ENCODE results near the gene SPOCK1. TPM values are rescaled to one million over a fixed set of nuclear protein-coding genes. Genes with fewer than 3 reads are reported as not detected.

The SPOCK1 gene
- total RNA-seq, 1 experiment from 2014 or later: 10.9 TPM

- Histone ChIP-seq H2BK120ac (ENCODE audit: low read depth, low read length, poor library complexity, severe bottlenecking) (no peak overlapping the region), H3K4ac (ENCODE audit: low read depth, low read length) (no peak overlapping the region), H4K91ac (ENCODE audit: insufficient read length, low read depth, low read length) (no peak overlapping the region), H2BK20ac (ENCODE audit: low read depth, low read length, poor library complexity, severe bottlenecking) (no peak overlapping the region), H3K23ac (ENCODE audit: insufficient read length, low read depth, low read length) (no peak overlapping the region), H3K27me3 (ENCODE audit: insufficient read depth, low read length) (no peaks in the 10 kb centered on the region), H3K18ac (ENCODE audit: insufficient read length, low read depth, low read length) (no peak overlapping the region), H3K4me1 (ENCODE audit: insufficient read depth, low read length) (no peaks in the 10 kb centered on the region; the same call in 1 of the 2 replicates), H2AFZ (ENCODE audit: low read length) (no peak overlapping the region), H3K9me3 (ENCODE audit: control insufficient read depth, low read depth, low read length) (no peaks in the 10 kb centered on the region), H3K56ac (ENCODE audit: insufficient read length, low read depth, low read length) (no peak overlapping the region), H4K5ac (ENCODE audit: insufficient read length, low read depth, low read length) (no peak overlapping the region), H3K27ac (ENCODE audit: insufficient read length, low read depth, low read length) (no peak overlapping the region), H2BK15ac (ENCODE audit: low read depth, low read length) (no peak overlapping the region), H2BK5ac (ENCODE audit: insufficient read length, low read length) (no peak overlapping the region), H3K79me2 (ENCODE audit: insufficient read depth, low read length) (no peaks in the 10 kb centered on the region), H3K14ac (ENCODE audit: insufficient read depth, low read length) (no peak overlapping the region), H2AK5ac (ENCODE audit: insufficient read length, low read length) (no peak overlapping the region), H3T11ph (ENCODE audit: low read length) (no peak overlapping the region), H3K23me2 (ENCODE audit: insufficient read length, low read depth, low read length, poor library complexity, severe bottlenecking) (no peaks in the 10 kb centered on the region), H3K79me1 (ENCODE audit: insufficient read depth, low read depth, low read length, poor library complexity, severe bottlenecking) (no peaks in the 10 kb centered on the region), H3K9ac (ENCODE audit: extremely low read depth, insufficient read length, low read length) (no peak overlapping the region), H4K20me1 (ENCODE audit: control insufficient read depth, insufficient read depth, insufficient read length) (no peaks in the 10 kb centered on the region), H3K4me2 (ENCODE audit: insufficient read depth, insufficient read length, low read length) (no peak overlapping the region), H4K8ac (replicated peaks; ENCODE audit: insufficient read length, low read depth, low read length) (no peak overlapping the region), H2BK12ac (ENCODE audit: insufficient read length, low read depth, low read length) (no peak overlapping the region)
- Mint-ChIP-seq H3K27me3 (ENCODE audit: low read depth) (no peaks in the 10 kb centered on the region; the same call in none of the 2 replicates), H3K27ac (no peak overlapping the region), H3K36me3 (ENCODE audit: insufficient read depth in 1 of 3, low read depth in 3 of 3) (no peaks in the 10 kb centered on the region; a peak in 1 of 7 replicates), H3K9me3 (no peaks in the 10 kb centered on the region), H3K4me1 (0 out of 4 replicates have a peak, but pooled peaks cover 0 to 2% of the 10 kb centered on the region in 2 experiments), H3K4me3 (no peak overlapping the region)
- DNase-seq: no peak
- WGBS (ENCODE audit: extremely low coverage, insufficient read length, low lambda C conversion rate): no CpG with 5 or more reads among the region's 5 CpGs
- TF ChIP-seq CTCF (conservative IDR thresholded peaks at IDR 0.05): no peak
Measured at GRCh38 chr5:137023371-137023770, 475.8 kb downstream of the SPOCK1 start.

Measured in H9 (cell line).